H1 (cell line): ENCODE data around the gene SLITRK5. TPM values are rescaled to one million over a fixed set of nuclear protein-coding genes. Genes with fewer than 3 reads are reported as not detected.

Source experiments
- CTCF ChIA-PET: fragments of 300-600 bp; sonication (Branson Sonifier 250); formaldehyde crosslinking; loops from one replicate; lab custom pipeline; 2021; ENCODE audit not compliant: partially characterized antibody; lab: Charles Lee
- POLR2A ChIA-PET: fragments of 300-600 bp; sonication (Branson Sonifier 250); formaldehyde crosslinking; loops from one replicate; lab custom pipeline; 2021; ENCODE audit warnings: inconsistent platforms; ENCODE audit not compliant: partially characterized antibody; lab: Charles Lee
- DNase-seq, 2 experiments: peaks; one replicate each; pipeline versions ENCODE4 v3.0.0 to v3.0.0-alpha.2; 2010 to 2022; ENCODE audit warnings: low spot score in 2 of 2, low read depth in 1 of 2, mixed read lengths in 1 of 2
- FAIRE-seq: peaks from 2 replicates; lab custom pipeline; 2011; peaks lifted over from hg19 to GRCh38; lab: Jason Lieb, UNC
- H2AFZ ChIP-seq: 2 replicates; pipeline ENCODE4 v1.8.1; 2012; ENCODE audit warnings: low read length, inconsistent platforms
- H2AK5ac ChIP-seq: 2 replicates; pipeline ENCODE4 v1.6.1; 2013; ENCODE audit warnings: low read depth, low read length
- H2BK120ac ChIP-seq: replicated peaks from 2 replicates; pipeline ENCODE3; 2013; ENCODE audit warnings: low read depth, low read length, inconsistent platforms
- H2BK12ac ChIP-seq: 2 replicates; pipeline ENCODE4 v1.6.1; 2013; ENCODE audit warnings: low read depth, low read length
- H2BK15ac ChIP-seq: 2 replicates; pipeline ENCODE4 v1.6.1; 2013; ENCODE audit warnings: low read length
- H2BK20ac ChIP-seq: 2 replicates; pipeline ENCODE4 v1.6.1; 2013; ENCODE audit warnings: low read length
- H2BK5ac ChIP-seq: 2 replicates; pipeline ENCODE4 v1.6.1; 2013; ENCODE audit warnings: low read depth, low read length
- H3K14ac ChIP-seq: 2 replicates; pipeline ENCODE4 v1.6.1; 2013; ENCODE audit warnings: inconsistent platforms; ENCODE audit not compliant: insufficient read length
- H3K18ac ChIP-seq: 2 replicates; pipeline ENCODE4 v1.6.1; 2013; ENCODE audit warnings: low read length; ENCODE audit errors: extremely low read depth
- H3K23ac ChIP-seq: 2 replicates; pipeline ENCODE4 v1.6.1; 2013; ENCODE audit warnings: inconsistent platforms; ENCODE audit not compliant: insufficient read length
- H3K23me2 ChIP-seq: 2 replicates; pipeline ENCODE4 v1.6.1; 2013; ENCODE audit warnings: low read depth, low read length
- H3K27ac ChIP-seq: 2 replicates; pipeline ENCODE4 v1.6.1; 2011; ENCODE audit warnings: low read depth, low read length, inconsistent platforms
- H3K27me3 ChIP-seq, 4 experiments: replicated peaks in 1 of 4; 1 replicate in 1 of 4; 2 replicates in 3 of 4; pipeline versions ENCODE4 v1.6.1 to v1.8.1; 2011 to 2013; ENCODE audit warnings: low read length in 3 of 4, mild to moderate bottlenecking in 3 of 4, inconsistent platforms in 2 of 4, mixed read lengths in 2 of 4, moderate library complexity in 1 of 4; ENCODE audit not compliant: control insufficient read depth in 3 of 4, insufficient read depth in 3 of 4; ENCODE audit errors: extremely low read depth in 1 of 4
- H3K36me3 ChIP-seq, 4 experiments: 2 replicates each; pipeline versions ENCODE4 v1.6.1 to v1.8.1; 2011 to 2013; ENCODE audit warnings: mild to moderate bottlenecking in 4 of 4, low read length in 3 of 4, moderate library complexity in 2 of 4, control low read depth in 1 of 4, inconsistent platforms in 1 of 4; ENCODE audit not compliant: insufficient read depth in 4 of 4, control insufficient read depth in 2 of 4
- H3K4ac ChIP-seq: replicated peaks from 2 replicates; pipeline ENCODE3; 2013; ENCODE audit warnings: low read length, low read depth, mixed read lengths, inconsistent platforms; ENCODE audit not compliant: insufficient read length
- H3K4me1 ChIP-seq, 4 experiments: replicated peaks in 1 of 4; 1 replicate in 1 of 4; 2 replicates in 3 of 4; pipeline versions ENCODE4 v1.6.1 to v1.8.1; 2011 to 2013; ENCODE audit warnings: low read length in 3 of 4, inconsistent platforms in 2 of 4, mixed read lengths in 1 of 4; ENCODE audit not compliant: insufficient read depth in 4 of 4, control insufficient read depth in 3 of 4
- H3K4me2 ChIP-seq, 2 experiments: 2 replicates each; pipeline versions ENCODE4 v1.6.1 to v1.8.1; 2011 to 2013; ENCODE audit warnings: low read depth in 2 of 2, low read length in 2 of 2, control low read depth in 1 of 2, inconsistent platforms in 1 of 2, mild to moderate bottlenecking in 1 of 2; ENCODE audit not compliant: insufficient read depth in 1 of 2
- H3K4me3 ChIP-seq, 4 experiments: fragments of 200-600, 300-600 bp in 1 of 4; sonication (generic), shearing (Covaris generic), sonication (Bioruptor Twin) in 1 of 4; 2 replicates each; pipeline versions ENCODE4 v1.5.1 to v1.8.1; 2011 to 2016; ENCODE audit warnings: low read length in 4 of 4, low read depth in 3 of 4, control low read depth in 2 of 4, inconsistent platforms in 2 of 4, mild to moderate bottlenecking in 2 of 4, mixed read lengths in 1 of 4, moderate library complexity in 1 of 4; ENCODE audit not compliant: insufficient read depth in 2 of 4; ENCODE audit errors: extremely low read depth in 1 of 4
- H3K56ac ChIP-seq: replicated peaks from 2 replicates; pipeline ENCODE3; 2013; ENCODE audit warnings: low read depth, mild to moderate bottlenecking, mixed read lengths, low read length, inconsistent platforms; ENCODE audit not compliant: insufficient read length
- H3K79me1 ChIP-seq: 2 replicates; pipeline ENCODE4 v1.6.1; 2013; ENCODE audit warnings: low read depth, low read length, control low read depth
- H3K79me2 ChIP-seq, 2 experiments: 2 replicates each; pipeline versions ENCODE4 v1.6.1 to v1.8.1; 2012 to 2013; ENCODE audit warnings: low read length in 2 of 2, mild to moderate bottlenecking in 2 of 2, inconsistent platforms in 1 of 2; ENCODE audit not compliant: insufficient read depth in 2 of 2, control insufficient read depth in 1 of 2
- H3K9ac ChIP-seq, 4 experiments: replicated peaks in 1 of 4; 1 replicate in 1 of 4; 2 replicates in 3 of 4; pipeline versions ENCODE4 v1.6.1 to v1.8.1; 2011 to 2013; ENCODE audit warnings: low read depth in 3 of 4, low read length in 3 of 4, control low read depth in 2 of 4, mild to moderate bottlenecking in 2 of 4, moderate library complexity in 2 of 4, inconsistent platforms in 1 of 4; ENCODE audit errors: extremely low read depth in 1 of 4
- H3K9me3 ChIP-seq, 2 experiments: 2 replicates each; pipeline versions ENCODE4 v1.6.1 to v1.8.1; 2012 to 2013; ENCODE audit warnings: mild to moderate bottlenecking in 2 of 2, moderate library complexity in 2 of 2, control low read depth in 1 of 2, inconsistent platforms in 1 of 2, low read depth in 1 of 2, low read length in 1 of 2, mixed read lengths in 1 of 2; ENCODE audit not compliant: insufficient read depth in 2 of 2
- H4K20me1 ChIP-seq, 2 experiments: replicated peaks in 1 of 2; 2 replicates each; pipeline versions ENCODE3 to v1.8.1; 2011 to 2013; ENCODE audit warnings: inconsistent platforms in 2 of 2, low read length in 2 of 2, mild to moderate bottlenecking in 1 of 2; ENCODE audit not compliant: insufficient read depth in 2 of 2, control insufficient read depth in 1 of 2
- H4K5ac ChIP-seq: 2 replicates; pipeline ENCODE4 v1.6.1; 2013; ENCODE audit warnings: low read length, low read depth, mixed read lengths, inconsistent platforms; ENCODE audit not compliant: insufficient read length
- H4K8ac ChIP-seq: 2 replicates; pipeline ENCODE4 v1.8.0; 2013; ENCODE audit warnings: mild to moderate bottlenecking, moderate library complexity, low read length, inconsistent platforms; ENCODE audit not compliant: insufficient read depth; ENCODE audit errors: extremely low read depth
- H4K91ac ChIP-seq: replicated peaks from 2 replicates; pipeline ENCODE3; 2013; ENCODE audit warnings: low read length, mixed read lengths, inconsistent platforms; ENCODE audit not compliant: insufficient read length
- BRCA1 ChIP-seq: IDR thresholded peaks from 2 replicates; pipeline ENCODE4 v1.6.1; 2012; ENCODE audit warnings: low read depth, low read length, improper control_type of control experiment
- E2F6 ChIP-seq: IDR thresholded peaks from 2 replicates; pipeline ENCODE4 v1.6.1; 2012; ENCODE audit warnings: inconsistent platforms
- EGR1 ChIP-seq: IDR thresholded peaks from 2 replicates; pipeline ENCODE4 v1.6.1; 2011; ENCODE audit warnings: low read depth, low read length, borderline replicate concordance
- EP300 ChIP-seq, 2 experiments: IDR thresholded peaks; 1 replicate in 1 of 2; 2 replicates in 1 of 2; pipeline ENCODE4 v1.6.1; 2011 to 2012; ENCODE audit warnings: low read depth in 2 of 2, low read length in 2 of 2, mild to moderate bottlenecking in 2 of 2, borderline replicate concordance in 1 of 2, inconsistent platforms in 1 of 2, moderate library complexity in 1 of 2
- KDM4A ChIP-seq: IDR thresholded peaks from one replicate; pipeline ENCODE4 v1.7.1; 2012; ENCODE audit warnings: low read depth, mild to moderate bottlenecking, moderate library complexity, low read length, inconsistent platforms; ENCODE audit not compliant: severe bottlenecking
- KDM5A ChIP-seq: fragments of 200-600 bp; IDR thresholded peaks from 2 replicates; pipeline ENCODE4 v1.7.1; 2012; ENCODE audit warnings: mild to moderate bottlenecking, low read length, inconsistent platforms, mixed read lengths
- POLR2A ChIP-seq, 2 experiments: IDR thresholded peaks; 1 replicate in 1 of 2; 2 replicates in 1 of 2; pipeline ENCODE4 v1.6.1; 2011; ENCODE audit warnings: low read depth in 2 of 2, low read length in 2 of 2, mild to moderate bottlenecking in 2 of 2; ENCODE audit errors: control extremely low read depth in 1 of 2
- RFX5 ChIP-seq: IDR thresholded peaks from 2 replicates; pipeline ENCODE4 v1.6.1; 2011; ENCODE audit warnings: low read depth, low read length, improper control_type of control experiment, borderline replicate concordance
- USF2 ChIP-seq: IDR thresholded peaks from 2 replicates; pipeline ENCODE4 v1.6.1; 2011; ENCODE audit warnings: low read length, improper control_type of control experiment
- WGBS, 2 experiments: shearing (Covaris generic) in 1 of 2; methylation state at CpG; one replicate each; pipeline versions ENCODE4 v1.1.6 to v1.1.7; 2013 to 2015; ENCODE audit warnings: low lambda C conversion rate in 2 of 2, mixed read lengths in 2 of 2, inconsistent platforms in 1 of 2, low coverage in 1 of 2, missing lambda C conversion rate in 1 of 2; ENCODE audit not compliant: insufficient replicate concordance in 2 of 2, insufficient coverage in 1 of 2, insufficient read length in 1 of 2; ENCODE audit errors: extremely low coverage in 1 of 2, missing lambda C conversion rate in 1 of 2; 5-methylcytosine and 5-hydroxymethylcytosine counted together
- polyA plus RNA-seq, 7 experiments: library from polyadenylated mRNA; depleted of rRNA in 3 of 7; stranded (reverse) in 5 of 7; unstranded in 2 of 7; fragments of >200 nt in 5 of 7; fragments of 200-250 nt in 2 of 7; gene quantifications; 1 replicate in 5 of 7; 2 replicates in 1 of 7; 4 replicates in 1 of 7; pipeline versions ENCODE4 v1.2.1 to v1.2.3, GENCODE V29; 2011 to 2013; ENCODE audit warnings: missing spikeins in 2 of 7, mixed read lengths in 2 of 7
- total RNA-seq: library from RNA; stranded (reverse); fragmentation: NEBNext Ultra II Directional; extraction: Animal tissue kit (Norgen Biotek cat#: 25700); gene quantifications from 2 replicates; pipeline ENCODE4 v1.2.1, GENCODE V29; 2021

SLITRK5 gene
- total and polyA plus RNA-seq, 2 of the 8 experiments (the other 6 are each of a cell fraction or from before 2014, with no cell fraction given), result 0.27 to 1.1 TPM

GRCh38 chr13:87676254-87677042 lies 5.3 kb downstream of the SLITRK5 start:
- Histone ChIP-seq H4K5ac (no peak overlapping the region), H3K56ac (no peak overlapping the region), H3K27ac (no peak overlapping the region), H3K79me1 (no peaks in the 10 kb centered on the region; the same call in 1 of the 2 replicates), H3K4me1 (peaks cover 14 to 27% (median 15%) of the 10 kb centered on the region in 4 experiments), H3K79me2 (no peaks in the 10 kb centered on the region), H2BK5ac (no peak overlapping the region; the same call in 1 of the 2 replicates), H2BK12ac (0 out of 2 replicates have a peak overlapping the region, but pooled peaks have one; percentile 17), H2BK120ac (no peak overlapping the region), H2BK15ac (peak overlapping the region; percentile 29; the same call in 1 of the 2 replicates), H3K4me2 (peak overlapping the region; percentile 87 to 99), H4K8ac (no peak overlapping the region), H3K9me3 (no peaks in the 10 kb centered on the region; a peak in 2 of 4 replicates), H3K23ac (no peak overlapping the region), H2BK20ac (peak overlapping the region; percentile 48; the same call in 1 of the 2 replicates), H2AK5ac (0 out of 2 replicates have a peak overlapping the region, but pooled peaks have one; percentile 53), H3K14ac (no peak overlapping the region), H3K9ac (no peak overlapping the region), H3K36me3 (peaks cover 0 to 7% (median 0%) of the 10 kb centered on the region in 4 experiments; a peak in 1 of 8 replicates), H3K18ac (0 out of 2 replicates have a peak overlapping the region, but pooled peaks have one; percentile 2), H3K27me3 (peaks cover 43 to 63% (median 58%) of the 10 kb centered on the region in 4 experiments), H3K4ac (no peak overlapping the region), H4K20me1 (peaks cover 17 to 24% of the 10 kb centered on the region in 2 experiments), H3K23me2 (peaks cover 39% of the 10 kb centered on the region), H2AFZ (no peak overlapping the region), H4K91ac (no peak overlapping the region), H3K4me3 (peak overlapping the region; percentile 46 to 64 (median 52); a peak in 7 of 8 replicates)
- ChIA-PET CTCF (interaction anchor here (1.2 kb wide), 1 partner anchor 44 kb away, joined by 3 read pairs; no protein-coding TSS in a partner anchor), POLR2A (no interaction called here)
- no peak for FAIRE-seq
- 23% methylated on average over 33 of the region's 33 CpGs; no CpG with 5 or more reads in 1 of the 2 experiments for WGBS, 2 experiments
- DNase-seq, result peak in 1 of 2 experiments; percentile 56
- no peak for TF ChIP-seq POLR2A (IDR thresholded peaks at IDR 0.05; ENCODE audit: control extremely low read depth in 1 of 2, low read depth in 2 of 2, low read length in 2 of 2)
- no peak for TF ChIP-seq EGR1
- TF ChIP-seq E2F6, result peak; percentile 53
- TF ChIP-seq RFX5, result no peak
- no peak for TF ChIP-seq BRCA1
- TF ChIP-seq USF2, result no peak
- TF ChIP-seq KDM4A, result no peak
- no peak for TF ChIP-seq EP300 (IDR thresholded peaks at IDR 0.05; ENCODE audit: borderline replicate concordance in 1 of 2, low read depth in 2 of 2, low read length in 2 of 2)
- no peak for TF ChIP-seq KDM5A
